ENCODE results near the gene MATN1.
A peak's percentile ranks its signal among the peaks of the same experiment; 100 is the strongest.

Gene MATN1

DNA sequence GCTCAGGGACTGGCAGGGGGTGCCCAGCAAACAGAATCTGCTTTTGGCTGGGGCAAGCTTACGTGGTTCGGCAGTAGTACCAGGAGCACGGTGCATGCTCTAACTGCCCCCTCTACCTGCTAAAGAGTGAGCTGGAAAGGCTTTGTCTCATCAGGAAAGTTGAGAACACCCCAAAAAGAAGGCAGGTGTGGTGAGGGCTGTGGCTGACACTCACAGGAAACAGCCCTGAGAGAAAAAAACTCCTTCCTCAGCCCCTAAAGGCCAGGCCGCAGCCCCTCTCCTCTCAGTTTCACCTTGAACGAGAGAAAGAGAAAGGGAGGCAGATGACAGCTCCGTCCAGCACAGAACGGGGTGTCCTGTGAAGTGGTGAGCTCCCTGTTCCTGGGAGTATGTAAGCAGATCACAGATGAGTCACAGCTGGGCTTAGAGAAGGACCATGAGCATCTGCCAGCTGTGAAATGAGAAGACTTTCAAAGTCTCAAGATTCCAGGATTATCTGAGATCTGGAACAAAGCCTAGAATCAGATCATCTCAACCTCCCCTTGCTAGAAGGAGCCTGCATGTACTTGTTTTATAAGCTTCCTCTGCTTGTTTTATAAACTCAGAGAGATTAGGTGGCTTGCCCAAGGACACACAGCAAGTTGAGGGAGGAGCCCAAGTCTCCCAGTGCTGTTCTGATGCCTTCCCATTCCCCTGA, 20.8 kb upstream of the MATN1 start:
- DNase-seq = no peak

DNA sequence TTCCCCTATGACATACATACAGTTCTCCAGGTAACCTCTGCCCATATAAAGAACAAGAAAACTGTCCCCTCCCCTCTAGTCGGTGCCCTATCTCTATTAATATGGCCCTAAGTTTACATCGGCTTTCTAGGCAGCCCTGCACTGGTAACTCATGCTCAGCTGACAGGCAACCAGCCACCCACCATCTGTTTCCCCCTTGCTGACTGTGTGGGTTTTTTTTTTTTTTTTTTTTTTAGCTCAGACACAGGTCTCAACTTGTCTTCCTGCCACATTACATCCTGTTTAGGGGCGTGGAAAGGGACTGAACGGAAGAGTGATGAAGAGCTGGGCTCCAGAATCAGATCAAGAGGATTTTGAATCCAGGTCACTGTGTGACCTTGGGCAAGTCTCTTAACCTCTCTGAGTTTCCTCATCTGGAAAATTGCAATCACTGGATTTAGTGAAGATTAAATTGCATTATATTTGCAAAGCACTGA, 20.2 kb upstream of the MATN1 start:
- peak; percentile 71 for DNase-seq

GRCh38 chr1:30742963-30743559, 19.7 kb upstream of the MATN1 start:
- DNase-seq = no peak

DNA sequence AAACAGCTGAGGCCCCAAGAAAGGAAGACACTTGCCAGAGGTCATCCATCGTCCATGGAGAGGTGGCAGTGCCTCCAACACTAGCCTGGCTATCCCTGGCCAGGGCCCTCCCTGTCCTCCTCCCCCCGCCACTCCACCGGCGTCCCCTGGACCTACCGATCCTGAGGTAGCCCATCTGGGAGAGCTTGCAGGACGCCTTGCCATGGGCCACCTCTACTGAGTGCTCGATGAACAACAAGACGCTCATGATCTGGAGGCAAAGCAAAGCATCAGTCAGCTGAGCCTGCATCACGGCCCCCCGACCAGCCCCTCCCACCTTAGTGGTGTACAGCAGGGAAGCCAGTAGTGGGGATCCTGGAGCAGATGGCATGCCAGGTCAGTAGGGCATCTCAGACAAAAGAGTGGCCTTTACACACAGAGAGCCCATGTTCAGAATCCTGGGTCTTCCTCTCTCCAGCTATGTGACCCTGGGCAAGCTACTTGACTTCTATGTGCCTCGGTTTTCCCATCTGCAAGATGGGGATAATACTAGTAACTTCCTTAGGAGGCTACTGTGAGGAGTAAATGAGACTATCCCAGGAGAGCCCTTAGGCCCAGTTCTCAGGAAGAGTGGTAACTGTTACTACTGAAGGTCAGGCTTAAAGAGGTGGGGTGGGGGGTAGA, 19.0 kb upstream of the MATN1 start:
- DNase-seq = no peak

DNA sequence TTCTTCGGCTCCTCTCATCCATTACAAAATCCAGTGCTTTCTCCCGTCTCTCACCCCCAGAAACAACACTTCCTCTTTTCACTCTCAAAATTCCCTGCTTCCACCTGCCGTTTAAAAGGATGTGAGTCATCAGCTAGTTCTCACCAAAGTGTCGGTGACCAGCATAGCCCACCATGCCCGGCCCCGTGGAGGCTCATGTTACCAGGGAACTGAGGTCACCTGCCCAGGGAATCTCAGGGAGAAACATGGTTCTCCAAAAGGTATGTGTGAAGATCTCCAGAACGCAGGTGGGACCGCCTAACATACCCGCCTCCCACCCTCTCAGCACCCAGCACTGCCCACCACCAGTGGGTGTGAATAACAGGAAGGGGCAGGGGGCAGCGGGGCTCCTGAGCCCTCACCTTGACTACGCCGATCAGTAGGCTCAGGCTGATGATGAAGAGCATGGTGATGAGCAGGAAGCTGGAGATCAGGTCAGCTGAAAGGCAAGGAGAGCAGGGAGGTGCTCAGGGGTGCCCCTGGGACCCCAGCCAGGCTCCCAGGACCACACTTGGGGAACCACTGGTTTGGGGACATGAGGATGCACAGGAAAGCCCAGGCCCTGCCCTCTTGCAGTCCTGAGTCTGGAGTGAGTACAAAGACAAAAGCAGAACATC, 18.0 kb upstream of the MATN1 start:
- no peak for DNase-seq

DNA sequence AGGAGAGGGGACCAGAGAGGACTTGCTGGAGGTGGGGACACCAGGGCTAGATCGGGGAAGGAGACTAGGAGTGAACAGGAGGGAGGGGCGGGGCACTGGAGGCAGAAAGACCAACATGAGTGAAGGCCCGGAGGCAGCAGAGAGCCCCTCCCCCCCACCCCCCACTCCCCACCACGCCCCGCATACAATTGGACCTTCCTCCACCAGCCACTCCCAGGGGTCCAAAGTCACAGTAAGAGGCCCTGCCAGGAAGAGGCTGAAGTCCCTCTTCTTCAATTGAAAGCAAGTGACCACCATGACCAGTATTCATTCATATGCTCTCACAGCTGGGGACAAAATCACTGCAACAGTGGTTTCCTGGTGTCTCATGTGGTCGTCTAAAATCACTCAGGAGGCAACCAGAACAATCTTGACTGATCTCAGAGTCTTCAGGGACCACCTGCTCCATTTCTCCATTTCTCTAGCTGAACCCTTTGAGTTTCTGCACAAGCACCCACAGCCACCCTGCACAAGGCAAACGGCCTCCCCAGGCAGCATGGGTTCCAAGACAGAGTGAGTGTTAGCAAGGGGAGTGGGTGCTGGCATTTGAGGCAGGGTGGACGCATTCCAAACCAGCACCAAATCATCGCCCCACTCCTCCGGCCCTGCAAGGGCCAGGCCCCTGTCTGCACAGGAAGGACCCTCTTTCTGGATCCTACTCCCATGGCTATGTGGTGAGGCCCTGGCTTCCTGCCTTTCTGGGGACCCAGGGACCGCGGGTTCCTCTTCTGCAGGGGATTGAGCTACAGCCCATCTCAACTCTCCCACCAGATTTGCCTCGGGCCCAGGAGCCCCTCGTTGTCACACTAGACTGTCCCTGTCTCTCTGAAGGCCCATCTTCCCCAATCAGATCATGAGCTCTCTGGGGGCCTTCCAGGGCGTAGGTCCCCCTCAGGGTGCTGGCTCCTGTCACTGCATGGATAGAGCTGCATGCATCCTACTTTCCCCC, 17.2 kb upstream of the MATN1 start:
- no peak for DNase-seq

GRCh38 chr1:30739601-30740000, 16.2 kb upstream of the MATN1 start:
- no peak for DNase-seq

GRCh38 chr1:30738715-30739559, 15.6 kb upstream of the MATN1 start:
- DNase-seq = no peak

- no peak for DNase-seq
Observed at GRCh38 chr1:30738040-30738714, 14.8 kb upstream of the MATN1 start.

DNA sequence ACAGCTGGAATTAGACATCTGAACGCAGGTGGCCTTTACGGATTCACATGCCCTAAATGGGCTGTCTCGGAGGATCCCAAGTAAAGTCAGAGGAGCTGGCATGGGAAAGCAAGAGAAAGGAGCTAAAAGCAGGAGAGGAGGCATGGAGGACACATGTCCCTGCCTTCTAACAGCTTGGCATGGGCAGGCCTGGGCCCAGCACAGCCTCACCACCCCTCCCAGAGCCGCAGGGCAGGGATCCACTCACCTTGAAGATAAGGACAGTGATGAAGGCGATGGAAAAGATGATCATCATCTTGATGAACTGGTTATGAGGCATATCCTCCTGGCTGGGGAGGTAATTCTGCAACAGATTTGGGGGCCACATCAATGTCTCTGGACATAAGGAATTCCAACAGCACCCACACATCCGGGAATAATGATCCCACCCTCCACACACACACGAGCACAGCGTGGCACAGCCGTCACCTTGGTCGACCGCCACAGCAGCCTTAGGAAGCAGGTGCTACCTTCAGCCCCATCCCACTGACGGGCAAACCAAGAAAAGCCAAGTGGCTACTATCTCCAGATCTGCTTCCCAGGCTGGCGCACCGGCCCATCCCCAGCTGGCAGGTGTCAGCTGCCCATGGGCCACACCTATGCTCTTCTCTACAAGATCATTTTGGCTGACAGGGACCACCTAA, 14.1 kb upstream of the MATN1 start:
- DNase-seq = no peak

DNA sequence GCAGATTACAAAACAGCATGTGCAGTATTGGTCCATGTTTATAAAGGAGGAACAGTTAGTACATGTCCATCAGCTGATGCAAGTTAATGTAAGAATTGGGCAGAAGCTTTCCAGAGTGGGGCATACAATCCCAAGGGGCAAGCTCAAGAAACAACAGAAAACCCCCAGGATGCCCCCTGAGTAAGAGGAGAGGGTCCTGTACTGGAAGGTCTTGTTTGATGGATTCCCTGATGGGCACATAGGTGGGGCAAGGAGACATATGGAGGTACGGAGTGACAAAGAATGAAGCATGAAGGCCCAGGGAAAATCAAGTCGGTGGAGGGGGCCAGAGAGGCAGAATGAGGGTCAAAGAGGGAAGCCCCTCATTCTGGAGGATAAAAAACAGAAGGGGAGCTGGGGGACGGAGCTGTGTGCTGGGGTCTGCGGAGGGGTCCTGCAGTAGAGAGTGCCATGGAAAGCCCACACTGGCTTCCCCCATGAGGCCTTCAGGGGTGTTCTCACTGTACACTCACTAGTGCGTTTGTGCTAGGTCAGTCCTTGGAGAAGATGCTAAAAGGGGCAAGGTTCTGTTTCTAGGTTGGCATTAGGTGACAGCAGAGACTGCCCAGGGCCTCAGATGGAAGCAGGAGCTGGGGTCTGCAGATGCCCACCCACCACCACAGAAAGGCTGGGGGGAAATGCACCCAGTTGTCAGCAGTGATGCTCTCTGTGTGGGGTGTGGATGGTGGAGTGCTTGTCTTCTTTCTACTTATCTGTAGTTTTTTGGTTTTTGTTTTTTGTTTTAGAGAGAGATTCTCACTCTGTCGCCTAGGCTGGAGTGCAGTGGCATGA, 12.5 kb upstream of the MATN1 start:
- no peak for DNase-seq

DNA sequence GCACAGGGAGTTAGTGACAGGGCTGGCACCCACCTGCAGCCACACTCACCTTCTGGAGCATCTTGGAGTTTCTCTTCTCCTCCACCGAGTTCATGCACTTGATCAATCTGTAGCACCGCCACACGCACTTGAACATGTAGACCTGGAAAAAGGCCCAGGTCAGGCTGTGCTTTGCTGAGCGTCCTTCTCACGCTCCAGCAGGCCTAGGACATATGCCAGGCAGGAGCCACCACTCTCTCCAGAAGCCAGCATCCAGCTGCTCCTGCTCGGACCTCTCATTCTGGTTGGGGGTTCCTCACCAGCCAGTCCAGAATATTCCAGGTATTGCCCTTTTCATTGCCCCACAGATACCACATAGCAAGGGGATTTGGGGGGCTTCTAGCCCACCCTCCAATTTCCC, 11.7 kb upstream of the MATN1 start:
- DNase-seq = no peak

- DNase-seq = no peak
Observed at GRCh38 chr1:30734580-30734979, 11.2 kb upstream of the MATN1 start.

DNA sequence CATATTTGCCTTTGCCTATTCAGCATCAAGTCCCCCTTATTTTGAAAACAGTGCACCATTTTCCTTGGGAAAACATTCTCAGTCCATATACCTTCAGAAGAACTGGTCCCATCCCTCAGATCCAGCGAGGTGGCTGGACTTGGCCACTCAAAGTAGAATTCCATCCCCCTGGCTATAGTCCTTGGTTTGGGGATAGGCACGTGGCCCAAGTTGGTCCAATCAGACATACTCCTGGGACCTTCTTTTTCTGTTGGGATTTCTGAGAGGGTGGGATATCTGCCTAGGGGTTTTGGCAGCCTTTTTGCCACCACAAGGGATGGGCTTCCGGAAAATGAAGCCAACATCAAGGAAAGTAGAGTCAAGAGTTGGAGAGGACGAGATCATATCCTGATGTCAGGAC, 10.7 kb upstream of the MATN1 start:
- DNase-seq = no peak

DNA sequence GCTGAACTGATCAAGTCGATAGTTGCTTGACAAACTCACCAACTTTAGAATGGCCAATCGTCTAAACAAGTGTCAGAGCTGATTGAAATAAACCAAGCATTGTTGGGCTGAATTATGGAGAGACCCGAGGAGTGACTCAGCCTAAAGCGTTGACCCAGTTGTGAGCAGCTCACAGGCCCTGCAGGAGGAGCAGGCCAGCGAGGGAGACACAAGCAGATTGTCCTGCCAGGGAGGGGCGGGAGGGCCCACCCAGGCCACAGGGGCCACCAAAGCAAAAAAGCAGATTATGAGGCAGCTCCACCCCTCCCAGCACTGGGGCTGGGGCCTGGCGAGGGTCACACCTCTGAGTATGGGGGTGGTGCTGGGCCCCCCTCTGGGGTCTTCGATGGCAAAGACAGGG, 10.1 kb upstream of the MATN1 start:
- no peak for DNase-seq

DNA sequence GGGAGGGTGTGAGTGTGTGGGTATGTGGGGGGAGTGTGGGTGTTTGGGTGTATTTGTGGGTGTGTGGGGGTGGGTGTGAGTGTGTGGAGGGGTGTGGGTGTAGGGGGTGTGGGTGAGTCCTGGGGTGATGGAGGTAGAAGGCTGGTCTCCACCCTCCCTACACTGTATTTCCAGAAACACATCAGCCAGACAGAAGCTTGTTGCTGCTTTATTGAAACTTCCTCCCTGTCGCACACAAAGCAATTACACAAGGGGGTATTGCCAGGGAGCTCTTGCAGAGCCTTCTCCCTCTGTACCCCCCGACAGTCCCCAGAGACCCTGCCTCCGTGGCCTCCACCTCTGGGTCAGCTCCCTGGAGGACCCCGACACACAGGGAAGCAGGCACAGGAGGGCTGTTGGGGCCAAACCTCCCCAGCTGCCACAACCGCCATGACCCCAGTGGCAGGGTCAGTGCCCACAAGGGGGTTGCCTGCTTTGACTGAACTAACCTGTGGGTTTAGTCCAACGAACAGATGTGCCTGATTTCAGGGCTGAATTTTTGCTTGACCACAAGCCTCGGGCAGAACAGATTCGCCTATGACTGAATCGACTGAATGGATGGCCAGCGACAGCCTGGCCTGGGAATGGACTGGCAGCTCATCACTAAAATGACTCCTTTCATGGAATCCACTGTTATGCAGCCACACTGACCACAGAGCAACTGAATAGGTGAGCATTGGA, 9.1 kb upstream of the MATN1 start:
- no peak for DNase-seq

DNA sequence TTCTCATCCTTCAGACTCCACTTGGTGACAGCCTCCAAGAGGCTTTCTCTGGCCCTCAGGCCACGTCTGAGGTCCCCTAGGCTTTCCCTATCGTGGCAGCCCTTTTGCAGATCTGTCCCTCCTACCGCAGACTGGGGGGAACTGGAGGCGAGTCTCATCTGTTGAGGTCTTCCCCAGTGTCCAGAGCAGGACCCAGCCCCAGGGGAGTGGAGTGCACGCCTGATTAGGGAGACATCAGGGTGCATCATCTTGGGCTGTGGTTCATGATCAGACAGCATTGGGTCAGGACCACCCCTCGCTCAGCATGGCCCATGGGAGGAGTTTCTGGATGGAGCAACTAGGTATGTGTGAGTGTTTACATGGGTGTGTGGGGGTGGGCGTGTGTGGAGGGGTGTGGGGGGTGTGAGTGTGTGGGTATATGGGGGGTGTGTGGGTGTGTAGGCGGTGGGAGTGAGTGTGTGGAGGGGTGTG, 8.5 kb upstream of the MATN1 start:
- DNase-seq = no peak

DNA sequence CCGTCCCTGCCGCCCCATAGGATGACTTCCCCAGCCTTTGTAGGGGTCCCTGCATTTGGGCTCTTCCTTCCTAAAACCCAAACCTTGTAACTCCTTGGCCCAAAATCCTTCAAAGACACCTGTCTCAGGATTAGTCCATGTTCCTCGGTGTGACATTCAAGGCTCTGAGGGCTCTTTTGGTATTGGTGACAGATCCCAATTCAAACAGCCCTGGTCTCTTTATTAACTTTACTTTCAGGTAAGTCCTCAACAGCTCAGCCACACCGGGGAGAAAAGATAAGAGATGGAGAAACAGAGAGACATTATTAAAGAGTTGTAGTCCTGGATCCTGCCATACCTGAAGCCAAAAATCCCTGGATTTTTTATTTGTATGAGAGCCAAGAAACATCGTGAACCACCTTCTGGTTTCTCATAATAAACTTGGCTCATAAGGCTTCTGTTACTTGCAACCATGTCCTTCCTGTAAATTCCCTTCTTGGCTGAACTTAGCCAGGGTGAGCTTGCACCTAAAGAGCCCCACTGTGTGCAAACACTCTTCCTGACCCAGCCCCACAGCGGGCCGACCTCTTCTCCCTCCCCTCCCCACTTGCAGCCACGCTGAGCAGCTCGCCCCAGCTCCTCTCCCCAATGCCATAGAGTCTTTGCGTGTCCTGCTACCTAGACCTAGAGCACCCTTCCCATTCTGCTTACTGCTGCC, 7.9 kb upstream of the MATN1 start:
- DNase-seq = no peak

All from stimulated activated CD4-positive, alpha-beta T cell treated with anti-CD3 and anti-CD28 coated beads, Interleukin-1b, Interleukin-23, amount 100 ng/mL, for 48 hours (primary cell).